Activated naive CD8-positive, alpha-beta T cell (primary cell): Measurements from ENCODE around the gene ZC3H18.

Experiments used
- H3K27ac Mint-ChIP-seq: one replicate; pipeline ENCODE4 v1.8.0; 2021; ENCODE audit warnings: mixed read lengths
- H3K27me3 Mint-ChIP-seq: one replicate; pipeline ENCODE4 v1.8.0; 2021; ENCODE audit warnings: mixed read lengths
- H3K36me3 Mint-ChIP-seq: one replicate; pipeline ENCODE4 v1.8.0; 2021; ENCODE audit warnings: mixed read lengths
- H3K4me1 Mint-ChIP-seq: one replicate; pipeline ENCODE4 v1.8.0; 2021; ENCODE audit warnings: low read depth, mixed read lengths
- H3K4me3 Mint-ChIP-seq: one replicate; pipeline ENCODE4 v1.8.0; 2021; ENCODE audit warnings: mild to moderate bottlenecking, mixed read lengths
- H3K9me3 Mint-ChIP-seq: one replicate; pipeline ENCODE4 v1.8.0; 2021; ENCODE audit warnings: low read depth, mixed read lengths

ZC3H18 gene

DNA sequence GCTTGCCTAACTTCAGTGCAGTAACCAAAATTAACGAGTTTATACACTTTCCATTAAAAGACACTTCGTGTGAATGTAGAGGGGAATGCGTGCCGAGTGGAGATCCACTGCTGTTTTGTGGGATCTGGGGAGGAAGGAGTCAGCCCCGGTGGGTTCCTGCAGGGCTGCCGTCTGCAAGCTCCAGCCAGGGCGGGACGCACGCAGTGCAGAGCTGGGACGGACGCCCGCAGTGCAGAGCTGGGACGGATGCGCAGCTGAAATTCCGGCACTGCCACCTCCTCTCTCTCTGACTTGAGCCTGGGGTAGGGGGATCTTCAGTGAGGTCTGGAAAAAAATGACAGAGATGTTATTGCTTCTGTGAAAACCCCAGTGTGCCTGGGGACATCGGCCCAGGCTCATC lies 16.5 kb upstream of the ZC3H18 start:
- Mint-ChIP-seq H3K4me3 (no peak overlapping the region), H3K27ac (no peak overlapping the region), H3K27me3 (peaks cover 11% of the 10 kb centered on the region), H3K4me1 (peaks cover 6% of the 10 kb centered on the region), H3K36me3 (no peaks in the 10 kb centered on the region), H3K9me3 (no peaks in the 10 kb centered on the region)

DNA sequence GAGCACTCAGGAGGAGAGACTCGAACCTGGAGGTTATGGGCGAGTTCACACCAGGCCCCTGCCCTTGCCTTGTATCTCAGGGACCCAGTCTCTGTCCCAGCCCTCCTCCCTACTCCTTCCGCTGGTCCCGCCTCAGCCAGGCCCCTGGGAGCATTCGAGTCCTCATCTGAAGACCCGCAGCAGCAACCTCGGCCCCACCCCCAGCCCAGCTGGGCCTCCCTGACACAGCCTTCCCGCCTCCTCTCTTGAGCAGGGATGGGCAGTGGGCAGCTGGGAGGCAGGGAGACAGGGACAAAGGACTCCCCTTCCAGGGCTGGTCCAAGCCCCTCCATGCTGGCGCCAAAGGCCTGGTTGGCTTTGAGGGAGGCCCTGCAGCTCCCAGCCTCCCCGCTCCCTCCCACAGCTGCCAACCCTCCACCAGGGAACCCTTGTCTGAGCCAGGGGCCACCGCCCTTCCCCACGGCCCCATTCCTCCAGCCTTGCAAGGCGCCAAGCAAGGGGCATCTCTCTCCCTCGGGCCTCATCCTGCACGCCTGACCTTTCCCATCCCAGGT lies 15.4 kb upstream of the ZC3H18 start:
- Mint-ChIP-seq H3K27ac (no peak overlapping the region), H3K27me3 (peaks cover 14% of the 10 kb centered on the region), H3K9me3 (no peaks in the 10 kb centered on the region), H3K36me3 (no peaks in the 10 kb centered on the region), H3K4me1 (peaks cover 6% of the 10 kb centered on the region), H3K4me3 (no peak overlapping the region)

DNA sequence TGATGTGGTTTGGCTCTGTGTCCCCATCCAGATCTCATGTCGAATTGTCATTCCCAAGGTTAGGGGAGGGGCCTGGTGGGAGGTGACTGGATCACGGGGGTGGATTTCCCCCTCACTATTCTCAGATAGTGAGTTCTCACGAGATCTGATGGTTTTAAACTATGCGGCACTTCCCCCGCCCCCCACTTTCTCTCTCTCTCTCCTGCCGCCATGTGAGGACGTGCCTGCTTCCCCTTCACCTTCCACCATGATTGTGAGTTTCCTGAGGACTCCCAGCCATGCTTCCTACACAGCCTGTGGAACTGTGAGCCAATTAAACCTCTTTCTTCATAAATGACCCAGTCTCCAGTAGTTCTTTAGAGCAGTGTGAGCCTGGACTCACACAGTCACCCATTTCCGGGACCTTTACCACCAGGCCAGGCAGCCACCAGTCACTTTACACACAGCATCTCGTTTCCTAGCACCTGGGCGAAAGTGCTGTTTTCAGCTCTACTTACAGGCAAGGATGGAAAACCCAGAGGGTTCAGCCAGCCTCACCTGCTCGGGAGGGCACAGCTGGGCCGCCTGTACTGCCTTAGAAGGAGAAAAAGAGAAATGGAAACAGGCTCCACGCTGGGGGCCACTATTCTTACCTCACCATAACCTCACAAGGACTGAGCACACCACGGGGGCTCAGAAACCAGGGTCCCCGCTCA lies 13.8 kb upstream of the ZC3H18 start:
- peaks cover 3% of the 10 kb centered on the region for H3K4me1 Mint-ChIP-seq
- no peak overlapping the region for H3K4me3 Mint-ChIP-seq
- no peak overlapping the region for H3K27ac Mint-ChIP-seq
- H3K27me3 Mint-ChIP-seq: peaks cover 14% of the 10 kb centered on the region
- no peaks in the 10 kb centered on the region for H3K9me3 Mint-ChIP-seq
- no peaks in the 10 kb centered on the region for H3K36me3 Mint-ChIP-seq

DNA sequence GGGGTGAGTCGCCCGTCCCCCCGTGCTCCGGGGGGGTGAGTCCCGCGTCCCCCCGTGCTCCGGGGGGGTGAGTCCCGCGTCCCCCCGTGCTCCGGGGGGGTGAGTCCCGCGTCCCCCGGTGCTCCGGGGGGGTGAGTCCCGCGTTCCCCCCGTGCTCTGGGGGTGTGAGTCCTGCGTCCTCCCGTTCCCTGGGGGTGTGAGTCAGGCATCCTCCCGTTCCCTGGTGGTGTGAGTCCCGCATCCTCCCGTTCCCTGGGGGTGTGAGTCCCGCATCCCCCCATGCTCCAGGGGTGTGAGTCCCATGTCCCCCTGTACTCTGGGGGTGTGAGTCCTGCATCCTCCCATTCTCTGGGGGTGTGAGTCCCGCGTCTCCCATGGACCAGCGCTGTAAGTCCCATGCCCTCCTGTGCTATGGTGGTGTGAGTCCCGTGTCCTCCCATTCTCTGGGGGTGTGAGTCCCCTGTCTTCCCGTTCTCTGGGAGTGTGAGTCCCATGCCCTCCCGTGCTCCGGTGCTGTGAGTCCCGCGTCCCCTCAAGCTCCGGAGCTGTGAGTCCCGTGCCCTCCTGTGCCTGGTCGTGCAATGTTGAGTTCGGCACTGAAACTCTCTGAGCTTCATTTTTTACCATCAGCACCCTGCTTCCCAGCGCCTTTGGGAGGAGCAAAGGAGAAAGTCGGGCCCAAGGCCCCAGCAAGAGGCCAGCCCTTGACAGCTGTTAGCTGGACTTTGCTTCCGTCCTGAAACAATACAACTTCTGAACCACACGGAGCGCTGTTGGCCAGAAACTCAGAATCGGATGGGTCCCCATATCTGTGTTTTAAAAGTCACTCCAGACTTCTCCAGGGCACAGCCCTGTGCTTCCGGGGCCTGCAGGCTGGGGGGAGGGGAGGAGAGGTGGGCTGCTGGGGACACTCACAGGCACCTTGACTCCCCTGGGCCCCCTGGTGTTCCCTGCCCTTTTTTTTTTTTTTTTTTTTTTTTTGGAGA lies 11.5 kb upstream of the ZC3H18 start:
- H3K4me1 Mint-ChIP-seq: peaks cover 5% of the 10 kb centered on the region
- H3K9me3 Mint-ChIP-seq: no peaks in the 10 kb centered on the region
- H3K36me3 Mint-ChIP-seq: no peaks in the 10 kb centered on the region
- H3K4me3 Mint-ChIP-seq: no peak overlapping the region
- no peak overlapping the region for H3K27ac Mint-ChIP-seq
- H3K27me3 Mint-ChIP-seq: peaks cover 14% of the 10 kb centered on the region

DNA sequence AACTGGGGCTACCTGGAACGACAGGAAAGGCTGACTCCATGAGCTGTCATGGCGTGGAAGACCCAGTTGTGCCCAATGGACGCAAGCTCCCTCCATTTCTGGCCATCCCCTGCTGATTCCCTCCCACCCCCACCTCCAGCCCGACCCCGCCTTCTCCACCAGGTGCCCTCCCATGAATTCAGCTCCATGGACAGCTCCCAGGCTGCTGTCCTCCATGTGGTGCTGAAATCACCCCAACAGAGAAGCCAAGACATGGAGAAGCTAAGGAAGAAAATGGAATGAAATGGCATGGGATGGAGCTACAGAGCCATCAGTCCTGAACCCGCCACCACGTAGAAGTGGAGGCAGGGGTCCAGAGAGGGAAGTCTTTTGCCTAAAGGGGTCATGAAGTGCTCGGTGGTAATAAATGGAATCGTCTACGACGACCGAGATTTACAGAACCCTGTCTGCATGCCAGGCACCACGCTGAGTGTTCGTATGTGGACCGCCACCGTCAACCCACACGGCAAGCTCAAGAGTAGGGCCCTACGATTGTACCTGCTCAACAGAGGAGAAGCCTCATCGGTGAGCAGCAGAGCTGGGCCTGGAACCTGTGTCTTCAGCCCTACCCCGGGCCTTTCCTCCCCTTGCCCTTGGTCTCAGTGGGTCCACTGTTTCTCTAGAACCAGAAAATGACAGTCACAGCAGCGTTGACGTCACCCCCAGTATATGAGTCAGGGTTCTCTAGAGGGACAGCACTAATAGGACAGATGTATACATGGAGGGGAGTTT lies 9.3 kb upstream of the ZC3H18 start:
- no peaks in the 10 kb centered on the region for H3K36me3 Mint-ChIP-seq
- no peak overlapping the region for H3K27ac Mint-ChIP-seq
- peaks cover 14% of the 10 kb centered on the region for H3K27me3 Mint-ChIP-seq
- H3K4me3 Mint-ChIP-seq: no peak overlapping the region
- peaks cover 7% of the 10 kb centered on the region for H3K4me1 Mint-ChIP-seq
- H3K9me3 Mint-ChIP-seq: no peaks in the 10 kb centered on the region

DNA sequence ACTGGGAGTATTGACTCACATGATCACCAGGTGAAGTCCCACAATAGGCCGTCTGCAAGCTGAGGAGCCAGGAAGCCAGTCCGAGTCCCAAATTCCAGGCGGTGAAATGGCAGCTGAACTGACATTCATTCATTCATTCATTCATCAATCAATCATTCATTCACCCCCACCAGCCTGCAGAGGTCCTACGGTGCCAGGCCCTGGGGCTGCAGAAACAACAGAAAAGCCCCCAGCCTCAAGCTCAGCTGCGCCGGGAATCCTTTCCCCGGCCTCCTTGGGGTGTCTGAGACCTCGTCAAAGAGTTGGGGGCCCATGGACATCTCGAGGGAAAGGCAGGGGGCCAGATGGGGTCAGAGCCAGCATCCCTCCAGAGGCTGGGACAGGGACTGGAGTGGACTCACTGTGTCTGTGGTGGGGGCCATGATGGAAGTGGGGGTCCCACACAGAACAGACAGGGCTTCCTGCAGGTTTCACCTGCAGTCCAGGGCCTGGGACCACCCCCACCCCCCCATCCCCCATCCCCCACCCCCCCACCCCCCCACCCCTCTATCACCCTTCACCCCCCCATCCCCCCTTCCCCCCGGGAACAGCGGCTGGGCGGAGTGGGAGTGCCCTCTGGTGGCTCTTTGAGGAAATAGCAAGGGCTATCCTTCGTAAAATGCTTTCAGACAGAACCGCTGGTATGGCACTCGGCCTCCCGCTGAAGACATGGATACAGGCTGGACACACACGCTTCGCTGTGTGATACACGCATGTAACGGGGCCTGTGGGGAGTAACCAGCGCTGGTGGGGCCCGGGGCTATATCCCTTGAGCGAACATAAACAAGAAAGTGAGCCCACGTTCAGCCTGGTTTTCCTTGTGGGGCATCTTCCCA lies 8.5 kb upstream of the ZC3H18 start:
- H3K4me3 Mint-ChIP-seq: no peak overlapping the region
- H3K9me3 Mint-ChIP-seq: no peaks in the 10 kb centered on the region
- peaks cover 14% of the 10 kb centered on the region for H3K4me1 Mint-ChIP-seq
- peaks cover 6% of the 10 kb centered on the region for H3K27me3 Mint-ChIP-seq
- no peaks in the 10 kb centered on the region for H3K36me3 Mint-ChIP-seq
- H3K27ac Mint-ChIP-seq: no peak overlapping the region

DNA sequence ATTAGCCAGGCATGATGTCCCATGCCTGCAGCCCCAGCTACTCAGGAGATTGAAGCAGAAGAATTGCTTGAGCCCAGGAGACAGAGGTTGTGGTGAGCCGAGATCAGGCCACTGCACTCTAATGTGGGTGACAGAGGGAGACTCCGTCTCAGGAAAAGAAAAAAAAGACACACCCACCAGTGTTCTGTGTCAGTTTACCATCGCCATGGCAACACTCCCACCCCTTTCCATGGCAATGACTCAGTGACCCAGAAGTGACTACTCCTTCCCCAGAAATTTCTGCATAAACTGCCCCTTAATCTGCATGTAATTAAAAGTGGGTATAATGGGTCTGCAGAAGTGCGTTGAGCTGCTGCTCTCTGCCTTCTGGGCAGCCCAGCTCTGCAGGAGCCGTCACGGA lies 4.0 kb upstream of the ZC3H18 start:
- Mint-ChIP-seq H3K36me3 (no peaks in the 10 kb centered on the region), H3K9me3 (no peaks in the 10 kb centered on the region), H3K27me3 (no peaks in the 10 kb centered on the region), H3K4me3 (no peak overlapping the region), H3K4me1 (peaks cover 20% of the 10 kb centered on the region), H3K27ac (no peak overlapping the region)

DNA sequence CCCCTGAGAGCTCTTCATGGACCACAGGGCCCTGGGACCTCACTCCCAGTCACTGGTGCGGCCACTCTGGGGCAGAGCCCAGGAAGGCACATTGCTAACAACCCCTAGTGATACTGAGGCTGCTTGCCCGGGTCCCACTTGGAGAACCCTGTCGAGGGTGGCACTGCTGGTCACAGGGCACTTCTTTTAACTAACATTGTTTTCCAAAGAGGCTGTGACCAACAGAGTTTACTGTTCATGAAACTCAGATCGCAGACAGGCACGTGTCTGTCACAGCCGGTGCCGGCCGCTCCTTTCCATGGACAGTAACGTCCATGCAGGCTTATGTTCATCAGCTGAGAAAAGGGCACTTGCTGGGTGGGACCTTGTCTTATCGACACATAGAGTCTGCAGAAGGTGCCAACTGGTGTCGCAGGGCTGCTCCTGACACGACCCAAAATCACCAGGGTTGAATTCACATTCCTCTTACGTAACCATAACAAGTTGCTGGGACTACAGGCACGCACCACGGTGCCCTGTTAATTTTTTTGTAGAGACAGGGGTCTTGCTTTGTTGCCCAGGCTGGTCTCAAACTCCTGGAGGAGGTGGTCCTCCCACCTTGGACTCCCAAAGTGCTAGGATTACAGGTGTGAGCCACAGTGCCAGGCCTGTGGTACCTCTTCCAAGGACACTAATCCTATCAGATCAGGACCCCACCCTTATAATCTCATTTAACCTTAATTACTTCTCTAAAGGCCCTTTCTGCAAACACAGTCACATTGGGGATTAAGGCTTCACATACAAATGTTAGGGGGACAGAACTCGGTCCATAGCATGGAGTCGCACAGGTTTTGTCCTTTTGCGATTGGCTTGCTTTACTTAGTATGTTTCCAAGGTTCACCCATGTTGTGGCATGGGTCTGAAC lies 1.2 kb upstream of the ZC3H18 start:
- peaks cover 39% of the 10 kb centered on the region for H3K4me1 Mint-ChIP-seq

DNA sequence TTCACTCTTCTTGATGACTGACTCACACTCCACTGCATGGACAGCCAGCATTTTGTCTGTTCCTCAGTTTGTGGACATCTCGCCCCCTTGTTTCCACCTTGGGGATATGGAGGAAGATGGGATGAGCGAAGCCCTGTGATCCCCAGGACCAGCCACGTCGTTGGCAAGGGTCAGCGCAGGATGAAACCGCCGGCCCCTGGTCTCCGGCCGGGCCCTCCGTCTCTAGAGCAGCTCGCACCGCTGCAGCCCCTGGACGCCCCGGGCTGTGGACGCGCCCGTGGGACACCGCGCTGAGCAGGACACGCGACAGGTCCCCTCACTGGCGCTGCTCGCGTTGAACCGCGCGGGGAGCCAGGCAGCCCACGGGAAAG lies 604 bp upstream of the ZC3H18 start:
- Mint-ChIP-seq H3K4me3 (peak overlapping the region; percentile 83), H3K4me1 (peaks cover 39% of the 10 kb centered on the region), H3K27ac (peak overlapping the region; percentile 74), H3K27me3 (no peaks in the 10 kb centered on the region), H3K9me3 (no peaks in the 10 kb centered on the region), H3K36me3 (no peaks in the 10 kb centered on the region)

More for the DNA sequence above, 1.2 kb upstream of the ZC3H18 start:
- Mint-ChIP-seq H3K36me3 (no peaks in the 10 kb centered on the region), H3K27ac (peak overlapping the region; percentile 74), H3K4me3 (peak overlapping the region; percentile 83), H3K27me3 (no peaks in the 10 kb centered on the region), H3K9me3 (no peaks in the 10 kb centered on the region)

DNA sequence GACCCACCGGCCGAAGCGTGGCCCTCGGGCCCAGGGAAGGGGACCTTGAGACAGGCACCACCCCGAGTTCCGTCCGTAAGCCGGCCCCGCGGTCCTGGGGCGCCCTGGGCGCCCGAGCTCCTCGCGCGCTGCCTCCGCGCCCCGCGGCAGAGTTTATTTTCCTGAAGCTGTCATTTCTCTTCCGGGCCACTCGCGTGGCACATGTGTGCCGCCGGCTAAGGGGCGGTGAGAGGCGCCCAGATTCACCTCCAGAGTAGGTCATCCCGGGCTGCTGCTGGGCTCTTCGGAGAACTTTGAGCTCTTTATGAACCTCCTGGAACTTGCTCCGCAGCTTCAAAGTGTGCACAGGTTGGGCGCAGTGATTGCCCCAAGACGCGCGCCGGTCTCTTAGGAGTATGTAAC lies 489 bp downstream of the ZC3H18 start:
- H3K27me3 Mint-ChIP-seq: no peaks in the 10 kb centered on the region
- peak overlapping the region; percentile 90 for H3K4me3 Mint-ChIP-seq
- H3K9me3 Mint-ChIP-seq: no peaks in the 10 kb centered on the region
- H3K4me1 Mint-ChIP-seq: peaks cover 41% of the 10 kb centered on the region
- H3K27ac Mint-ChIP-seq: peak overlapping the region; percentile 88
- no peaks in the 10 kb centered on the region for H3K36me3 Mint-ChIP-seq

DNA sequence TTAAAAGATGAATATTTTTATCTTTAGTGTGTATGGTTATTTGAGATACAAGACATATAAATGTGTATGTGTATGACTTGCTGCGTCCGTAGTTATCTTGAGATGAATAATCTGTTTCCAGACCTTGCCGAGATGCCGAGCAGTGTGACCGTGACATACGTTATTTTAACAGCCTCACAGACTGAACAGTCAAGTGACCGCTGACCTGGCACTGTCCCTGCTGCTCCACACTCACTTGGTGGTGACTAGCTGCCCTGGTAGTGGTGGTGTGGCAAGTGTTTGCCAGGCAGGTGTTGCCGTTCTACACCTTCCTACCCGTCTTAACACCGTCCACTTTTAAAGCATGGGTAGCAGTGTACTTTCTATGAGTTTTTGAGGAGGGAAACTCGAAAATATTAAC lies 5.0 kb downstream of the ZC3H18 start:
- H3K4me3 Mint-ChIP-seq: no peak overlapping the region
- H3K4me1 Mint-ChIP-seq: peaks cover 57% of the 10 kb centered on the region
- no peaks in the 10 kb centered on the region for H3K27me3 Mint-ChIP-seq
- no peak overlapping the region for H3K27ac Mint-ChIP-seq
- H3K36me3 Mint-ChIP-seq: peaks cover 7% of the 10 kb centered on the region
- H3K9me3 Mint-ChIP-seq: no peaks in the 10 kb centered on the region

DNA sequence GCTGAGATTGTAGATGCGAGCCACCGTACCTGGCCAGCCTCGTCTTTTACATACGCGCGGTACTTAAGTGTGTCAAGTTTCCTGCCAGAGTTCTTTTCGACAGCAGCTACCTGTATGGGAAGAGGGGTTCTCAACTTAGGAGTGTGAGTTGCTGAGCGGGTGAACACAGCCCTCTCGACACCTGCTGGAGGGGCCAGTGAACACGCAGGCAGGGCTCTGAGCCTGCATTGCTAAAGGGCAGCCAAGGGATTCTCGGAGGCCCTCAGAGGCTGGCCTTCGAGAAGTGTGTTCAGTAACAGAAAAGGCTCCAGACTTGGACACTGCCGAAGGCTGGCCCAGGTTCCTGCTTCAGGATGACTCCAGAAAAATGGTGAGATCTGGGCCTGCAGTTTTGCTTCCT lies 6.1 kb downstream of the ZC3H18 start:
- peaks cover 7% of the 10 kb centered on the region for H3K36me3 Mint-ChIP-seq
- H3K9me3 Mint-ChIP-seq: no peaks in the 10 kb centered on the region
- no peak overlapping the region for H3K4me3 Mint-ChIP-seq
- H3K4me1 Mint-ChIP-seq: peaks cover 60% of the 10 kb centered on the region
- H3K27me3 Mint-ChIP-seq: no peaks in the 10 kb centered on the region
- H3K27ac Mint-ChIP-seq: no peak overlapping the region

DNA sequence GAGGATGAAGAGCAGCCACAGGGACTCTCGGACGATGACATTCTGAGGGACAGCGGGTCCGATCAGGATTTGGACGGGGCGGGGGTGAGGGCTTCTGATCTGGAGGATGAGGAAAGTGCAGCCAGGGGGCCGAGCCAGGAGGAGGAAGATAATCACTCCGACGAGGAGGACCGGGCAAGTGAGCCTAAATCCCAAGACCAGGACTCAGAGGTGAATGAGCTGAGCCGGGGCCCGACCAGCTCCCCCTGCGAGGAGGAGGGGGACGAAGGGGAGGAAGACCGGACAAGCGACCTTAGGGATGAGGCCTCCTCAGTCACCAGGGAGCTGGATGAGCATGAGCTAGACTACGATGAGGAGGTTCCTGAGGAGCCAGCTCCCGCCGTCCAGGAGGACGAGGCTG lies 7.0 kb downstream of the ZC3H18 start:
- H3K27me3 Mint-ChIP-seq: no peaks in the 10 kb centered on the region
- H3K4me3 Mint-ChIP-seq: no peak overlapping the region
- peaks cover 55% of the 10 kb centered on the region for H3K4me1 Mint-ChIP-seq
- H3K27ac Mint-ChIP-seq: no peak overlapping the region
- H3K36me3 Mint-ChIP-seq: peaks cover 7% of the 10 kb centered on the region
- no peaks in the 10 kb centered on the region for H3K9me3 Mint-ChIP-seq
